Measurements from ENCODE around the gene AKAP3. TPM values are rescaled to one million over a fixed set of nuclear protein-coding genes. Genes with fewer than 3 reads are reported as not detected.

Gene AKAP3
- total RNA-seq, 2 donors from 2014 or later, result 5.2 to 5.9 TPM

DNA sequence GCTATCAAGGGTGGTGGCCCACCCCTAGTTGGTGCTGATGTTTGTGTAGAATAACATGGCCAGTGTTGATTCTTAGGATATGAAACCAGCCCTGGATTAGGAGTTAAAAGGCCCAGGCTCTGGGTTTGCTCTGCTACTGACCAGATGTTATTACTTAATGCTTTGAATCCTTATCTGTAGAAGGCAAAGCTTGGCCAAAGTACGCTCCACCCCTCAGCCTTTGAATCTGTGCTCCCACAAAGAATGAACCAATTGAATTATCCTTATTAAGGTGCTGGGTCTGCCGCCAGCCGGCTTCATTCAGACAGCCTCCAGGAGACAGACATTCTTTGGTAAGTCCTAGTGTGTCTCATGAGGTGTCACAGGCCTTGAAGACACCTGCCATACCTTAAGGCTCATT is 41.8 kb downstream of the AKAP3 start:
- no peak for DNase-seq
- intact Hi-C loops (cut with DNase I), result loop anchor here in 1 of 2 donors (5.0 to 10.0 kb wide), 2 partner anchors 40 to 148 kb away; partner anchors contain the start of genes AKAP3 and NDUFA9
- peak in 1 of 2 donors; percentile 41 for ATAC-seq

DNA sequence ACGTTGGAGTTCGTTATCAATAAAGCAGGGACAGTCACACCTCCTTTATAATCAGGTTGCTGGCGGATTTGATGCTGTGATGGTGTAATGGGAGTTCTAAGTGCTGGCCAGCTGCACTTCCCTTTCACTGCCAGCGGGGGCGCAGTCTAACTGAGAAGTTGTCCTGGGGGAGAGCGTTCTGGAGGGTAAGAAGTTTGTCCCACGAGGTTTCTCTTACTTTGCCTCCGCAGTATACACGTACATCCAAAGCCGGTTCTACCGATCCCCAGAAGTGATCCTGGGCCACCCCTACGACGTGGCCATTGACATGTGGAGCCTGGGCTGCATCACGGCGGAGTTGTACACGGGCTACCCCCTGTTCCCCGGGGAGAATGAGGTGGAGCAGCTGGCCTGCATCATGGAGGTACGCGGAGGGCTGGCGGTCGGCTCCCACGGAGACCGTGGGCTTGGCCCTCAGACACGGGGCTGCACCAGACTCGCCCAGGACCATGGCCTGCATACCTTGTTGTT is 44.1 kb downstream of the AKAP3 start:
- DNase-seq, result peak; percentile 78
- peak; percentile 94 to 95 for ATAC-seq
- intact Hi-C loops (cut with DNase I), result loop anchor here in 1 of 2 donors (5.0 to 10.0 kb wide), 2 partner anchors 43 to 150 kb away; partner anchors contain the start of genes AKAP3 and NDUFA9

DNA sequence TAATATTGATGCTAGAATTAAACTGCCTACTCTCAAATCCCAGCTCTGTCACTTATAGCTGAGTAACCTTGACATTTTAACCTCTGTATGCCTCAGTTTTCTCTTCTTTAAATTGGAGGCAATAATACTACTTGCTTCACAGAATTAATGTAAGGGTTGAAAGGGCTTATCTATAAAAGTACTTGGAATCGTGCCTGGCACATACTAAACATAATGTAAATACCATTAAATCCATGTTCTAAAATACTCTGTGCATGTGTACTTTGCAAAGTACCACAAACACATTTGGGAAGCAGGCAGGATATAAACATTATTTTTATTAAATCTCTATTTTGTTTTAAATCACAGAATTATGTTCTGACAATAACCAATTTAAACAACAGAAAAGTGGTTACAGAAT is 44.9 kb downstream of the AKAP3 start:
- DNase-seq (no peak), ATAC-seq (no peak)
- intact Hi-C loops (cut with DNase I), result loop anchor here in 1 of 2 donors (10.0 kb wide), 1 partner anchor 151 kb away; no protein-coding TSS in a partner anchor

DNA sequence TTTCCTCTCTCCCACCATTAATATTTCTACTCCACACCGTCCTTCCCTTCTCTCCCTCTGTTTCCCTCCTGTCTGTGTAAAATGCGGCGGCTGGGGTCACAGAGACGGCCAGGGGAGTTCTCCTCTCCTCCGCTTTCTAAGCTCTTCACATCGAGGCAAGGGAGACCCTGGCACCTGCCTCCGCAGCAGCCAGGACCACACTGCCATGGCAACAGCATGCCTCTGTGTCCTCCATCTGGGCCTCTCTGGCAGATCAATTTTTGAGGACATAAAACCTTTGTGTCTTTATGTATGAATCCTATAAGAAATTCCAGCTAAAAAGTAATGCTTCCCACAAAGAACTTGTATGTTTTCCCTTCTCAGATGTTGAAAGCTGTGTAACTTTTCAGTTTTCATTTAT is 45.4 kb downstream of the AKAP3 start:
- intact Hi-C loops (cut with DNase I), result loop anchor here in 1 of 2 donors (10.0 kb wide), 1 partner anchor 151 kb away; no protein-coding TSS in a partner anchor
- DNase-seq (no peak), ATAC-seq (no peak)

DNA sequence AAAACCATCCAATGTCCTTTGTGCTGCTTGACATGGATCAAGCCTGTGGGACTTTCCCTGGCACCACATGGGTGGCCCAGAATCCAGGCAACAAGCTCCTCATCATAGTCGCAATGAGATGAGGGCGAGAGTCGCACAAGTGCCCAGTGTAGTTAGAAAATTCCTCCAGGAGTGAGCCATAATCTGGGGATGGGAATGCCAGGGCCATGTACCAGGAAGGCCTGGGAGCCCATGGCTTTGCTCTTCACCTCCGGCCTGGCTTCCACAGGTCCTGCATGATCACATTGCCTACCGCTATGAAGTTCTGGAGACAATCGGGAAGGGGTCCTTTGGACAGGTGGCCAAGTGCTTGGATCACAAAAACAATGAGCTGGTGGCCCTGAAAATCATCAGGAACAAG is 53.0 kb downstream of the AKAP3 start:
- no peak for ATAC-seq
- DNase-seq, result no peak
- intact Hi-C loops (cut with DNase I), result no loop called here

DNA sequence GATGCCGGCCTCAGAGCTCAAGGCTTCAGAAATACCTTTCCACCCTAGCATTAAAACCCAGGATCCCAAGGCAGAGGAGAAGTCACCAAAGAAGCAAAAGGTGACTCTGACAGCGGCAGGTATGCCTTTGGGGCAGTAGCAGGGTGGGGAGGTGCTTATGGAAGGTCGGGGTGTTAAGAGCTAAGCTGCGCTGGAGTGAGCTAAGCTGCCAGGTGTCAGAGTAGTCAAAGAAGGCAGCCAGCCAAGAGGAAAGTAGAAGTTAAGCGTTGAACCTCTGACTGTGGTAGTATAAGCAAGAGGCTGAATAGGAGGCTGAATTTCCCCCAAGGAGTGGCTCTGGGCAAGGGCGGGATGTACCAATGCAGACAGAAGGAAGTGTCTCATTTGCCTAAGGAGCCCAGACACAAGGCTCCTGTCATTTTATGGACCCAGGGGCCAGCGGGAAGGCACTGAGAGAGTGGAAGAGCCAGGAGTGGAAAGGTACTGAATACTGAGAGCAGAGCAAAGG is 57.6 kb downstream of the AKAP3 start:
- DNase-seq (no peak), ATAC-seq (no peak)
- intact Hi-C loops (cut with DNase I), result no loop called here

DNA sequence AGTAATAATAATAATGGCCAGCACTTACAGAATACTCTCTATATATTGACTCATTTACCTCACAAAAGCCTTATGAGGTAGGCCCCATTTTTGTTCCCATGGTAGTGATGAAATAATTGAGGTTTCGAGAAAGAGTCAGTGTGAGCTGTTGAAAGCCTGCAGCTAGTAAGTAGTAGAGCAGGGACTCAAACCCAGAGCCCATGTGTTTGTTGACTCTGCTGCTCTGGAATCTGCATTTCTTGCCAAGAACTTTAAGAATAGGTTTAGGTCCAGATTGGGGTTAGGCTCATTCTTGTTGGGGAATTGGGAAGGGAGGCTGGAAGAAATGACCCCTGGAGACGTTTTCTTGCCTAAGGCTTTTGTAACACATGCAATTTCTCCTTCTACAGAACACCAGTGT is 58.9 kb downstream of the AKAP3 start:
- ATAC-seq, result no peak
- intact Hi-C loops (cut with DNase I), result no loop called here

DNA sequence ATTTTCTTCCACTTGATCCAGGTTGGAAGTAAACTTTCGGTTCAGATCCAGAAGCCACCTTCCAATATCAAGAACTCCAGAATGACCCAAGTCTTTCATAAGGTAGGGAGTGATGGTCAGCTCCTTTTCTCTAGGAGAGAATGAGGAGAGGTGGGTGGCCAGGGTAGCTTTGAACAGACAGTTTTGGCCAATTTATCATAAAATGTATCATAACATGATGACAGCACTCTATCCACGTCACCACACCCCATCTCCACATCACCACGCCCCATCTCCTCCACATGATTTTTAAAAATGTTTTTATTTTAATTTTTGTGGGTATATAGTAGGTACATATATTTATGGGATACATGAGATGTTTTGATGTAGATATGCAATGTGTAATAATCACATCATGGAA is 59.9 kb downstream of the AKAP3 start:
- intact Hi-C loops (cut with DNase I), result no loop called here
- DNase-seq (no peak), ATAC-seq (no peak)

More for the DNA sequence above, 58.9 kb downstream of the AKAP3 start:
- DNase-seq, result no peak

DNA sequence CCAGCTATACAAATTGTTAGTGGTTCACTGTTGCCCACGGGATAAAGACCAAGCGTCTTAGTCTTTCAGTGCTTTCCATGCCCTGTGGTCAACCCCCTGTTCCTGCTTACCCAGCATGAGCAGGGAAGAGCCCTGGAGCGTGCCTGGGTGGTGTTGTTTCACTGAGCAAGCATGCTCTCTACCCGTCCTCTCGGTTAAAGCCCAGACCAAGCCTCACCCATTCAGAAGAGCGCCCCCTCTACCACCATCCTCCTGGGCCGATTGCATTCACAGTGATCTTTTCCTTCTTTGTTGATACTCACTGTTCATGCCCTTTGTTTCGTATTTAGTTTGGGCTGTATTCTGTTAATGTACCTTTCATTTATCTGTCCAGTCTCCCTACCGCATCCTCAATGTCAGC is 61.7 kb downstream of the AKAP3 start:
- intact Hi-C loops (cut with DNase I), result no loop called here
- ATAC-seq (no peak), DNase-seq (no peak)

DNA sequence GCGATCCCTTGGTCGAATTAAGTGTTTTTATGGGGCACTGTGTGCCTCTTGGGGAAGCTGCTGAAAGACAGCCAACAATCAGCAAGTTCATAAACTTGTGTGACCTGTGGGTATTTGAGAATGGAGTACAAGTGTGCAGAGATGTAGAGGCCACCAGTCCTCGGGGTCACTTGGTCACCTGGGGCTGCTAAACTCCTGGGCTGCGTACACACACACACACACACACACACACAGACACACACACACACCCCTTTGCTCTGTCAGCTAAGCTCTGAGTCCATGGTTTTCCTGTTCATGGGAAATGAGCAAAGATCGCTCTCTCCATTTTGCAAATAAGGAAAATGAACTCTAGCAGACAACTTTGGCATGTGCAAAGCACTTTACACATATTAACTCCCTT is 62.4 kb downstream of the AKAP3 start:
- DNase-seq (no peak), ATAC-seq (no peak)
- intact Hi-C loops (cut with DNase I), result no loop called here

DNA sequence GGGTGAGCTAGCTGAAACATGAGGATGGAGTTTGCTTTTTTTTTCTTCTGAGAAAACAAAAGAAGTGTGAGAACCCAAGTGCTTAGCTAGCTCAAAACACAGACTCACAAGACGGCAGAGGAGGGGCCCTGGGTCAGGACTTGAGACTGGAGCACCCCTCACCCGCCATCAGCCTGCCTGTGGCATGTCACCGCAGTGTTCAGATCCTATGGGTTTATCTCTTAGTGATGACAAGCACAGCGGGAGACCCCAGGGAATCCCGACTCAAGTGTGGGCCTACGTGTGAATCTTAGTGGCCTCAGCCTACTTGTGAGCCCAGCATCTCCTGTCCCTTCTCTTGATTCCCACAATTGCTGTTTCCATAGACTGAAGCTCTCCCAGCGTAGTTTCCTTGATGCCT is 64.0 kb downstream of the AKAP3 start:
- no peak for DNase-seq
- intact Hi-C loops (cut with DNase I), result no loop called here
- no peak for ATAC-seq

DNA sequence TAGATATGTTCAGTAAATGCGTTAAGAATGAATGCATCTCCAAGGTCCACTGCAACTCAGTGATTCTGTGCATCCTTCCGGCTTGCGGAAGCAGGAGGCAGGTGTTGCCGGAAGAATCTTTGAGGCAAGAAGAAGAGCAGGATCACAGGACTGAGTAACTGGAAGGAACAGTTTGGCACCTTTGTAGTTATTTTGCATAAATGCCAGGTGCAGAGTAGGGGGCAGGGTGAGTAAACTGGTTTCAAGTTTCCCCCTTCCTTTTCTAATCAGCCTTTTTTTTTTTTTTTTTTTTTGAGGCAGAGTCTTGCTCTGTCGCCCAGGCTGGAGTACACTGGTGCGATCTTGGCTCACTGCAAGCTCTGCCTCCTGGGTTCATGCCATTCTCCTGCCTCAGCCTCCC is 64.6 kb downstream of the AKAP3 start:
- ATAC-seq (no peak), DNase-seq (no peak)
- intact Hi-C loops (cut with DNase I), result no loop called here

DNA sequence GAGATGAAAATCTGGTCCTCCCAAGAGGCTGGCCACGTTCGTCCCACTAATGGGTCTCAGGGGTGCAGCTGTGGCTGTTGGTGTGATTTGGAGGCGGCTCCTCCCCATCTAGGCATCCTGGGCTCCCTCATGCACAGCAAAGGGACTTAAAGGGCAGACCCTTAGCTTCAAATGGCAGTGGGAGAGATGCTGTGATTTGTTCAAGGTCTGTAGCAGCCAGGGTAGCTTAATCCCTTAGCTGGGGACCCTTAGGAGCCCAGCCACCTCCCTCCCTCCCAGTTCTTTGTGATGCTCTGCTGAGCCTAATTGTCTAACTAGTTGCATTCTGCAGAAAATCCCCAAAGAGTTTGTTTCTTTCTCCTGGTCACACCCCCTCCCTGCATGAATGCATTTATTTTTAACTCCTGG is 68.6 kb downstream of the AKAP3 start:
- no peak for ATAC-seq
- intact Hi-C loops (cut with DNase I), result no loop called here
- DNase-seq, result no peak

DNA sequence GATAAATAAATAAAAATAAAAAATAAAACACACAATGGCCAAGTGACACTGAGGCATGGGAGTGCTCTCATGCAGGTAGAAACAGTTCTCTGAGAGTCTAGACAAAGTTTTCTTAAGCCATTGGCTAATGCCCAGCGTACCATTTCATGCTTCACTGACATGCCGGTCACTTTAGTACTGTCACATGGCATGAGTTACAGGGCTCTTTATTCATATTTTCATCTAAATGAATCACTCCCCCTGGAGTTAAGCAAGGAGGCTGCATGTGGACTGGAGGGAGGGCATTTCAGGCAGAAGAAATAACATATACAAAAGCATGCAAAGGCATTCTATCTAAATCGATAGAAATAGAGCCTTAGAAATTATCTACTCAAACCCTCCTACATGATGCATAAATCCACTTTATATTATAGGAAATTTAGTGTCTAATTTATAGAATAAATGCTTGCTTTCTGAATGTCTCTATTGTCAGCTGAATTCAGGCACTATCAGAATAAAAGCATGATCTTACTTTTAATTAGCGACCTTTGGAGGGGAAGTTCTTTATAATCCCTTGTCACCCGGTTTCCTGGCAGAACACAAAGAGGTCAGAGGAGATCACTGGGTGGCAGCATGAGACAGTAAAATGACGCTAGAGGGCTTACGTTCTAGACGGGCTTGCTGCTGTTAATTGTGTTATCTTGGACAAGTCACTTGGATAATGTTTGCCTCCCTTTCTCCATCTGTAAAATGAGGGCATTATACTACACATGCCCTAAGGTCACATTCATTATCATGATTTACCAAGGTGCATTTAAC is 69.3 kb downstream of the AKAP3 start:
- intact Hi-C loops (cut with DNase I), result no loop called here
- DNase-seq, result no peak
- ATAC-seq, result peak in 1 of 2 donors; percentile 33

DNA sequence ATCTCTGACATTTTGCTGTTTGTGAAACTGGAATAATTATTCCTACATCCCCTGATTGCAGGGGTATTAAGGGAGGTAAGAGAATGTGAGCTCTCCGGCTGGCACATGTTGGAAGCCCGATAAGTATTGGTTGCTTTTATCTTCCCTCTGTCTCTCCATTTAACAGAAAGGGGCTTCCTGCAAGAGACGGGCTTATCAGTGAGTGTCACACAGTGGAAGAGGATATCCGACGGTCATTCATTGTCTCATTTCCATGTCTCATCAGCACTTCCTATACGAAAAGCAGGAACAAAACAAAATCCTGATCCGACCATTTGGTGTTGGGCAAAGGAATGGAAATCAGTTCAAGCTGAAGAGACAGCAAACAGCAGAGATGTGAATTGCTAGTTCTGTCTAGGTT is 76.2 kb downstream of the AKAP3 start:
- ATAC-seq (no peak), DNase-seq (no peak)
- intact Hi-C loops (cut with DNase I), result no loop called here

DNA sequence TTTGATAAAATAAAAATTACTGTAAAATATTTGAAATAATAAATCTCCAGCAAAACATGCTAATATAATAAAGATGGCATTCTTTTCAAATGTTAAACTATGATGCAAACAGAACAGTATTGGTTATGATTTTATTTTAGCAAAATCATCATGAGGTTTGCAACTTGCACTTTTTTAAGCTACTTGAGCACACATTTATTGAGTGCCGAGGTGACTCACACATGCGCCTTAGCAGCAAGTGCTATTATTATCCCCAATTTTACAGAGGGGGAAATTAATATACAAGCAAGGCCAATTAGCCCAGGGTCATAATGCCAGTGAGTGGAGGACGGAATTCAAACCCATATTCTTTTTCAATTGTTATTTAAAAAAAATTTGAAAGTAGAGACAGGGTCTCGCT is 79.6 kb downstream of the AKAP3 start:
- intact Hi-C loops (cut with DNase I), result no loop called here
- no peak for DNase-seq
- no peak for ATAC-seq

DNA sequence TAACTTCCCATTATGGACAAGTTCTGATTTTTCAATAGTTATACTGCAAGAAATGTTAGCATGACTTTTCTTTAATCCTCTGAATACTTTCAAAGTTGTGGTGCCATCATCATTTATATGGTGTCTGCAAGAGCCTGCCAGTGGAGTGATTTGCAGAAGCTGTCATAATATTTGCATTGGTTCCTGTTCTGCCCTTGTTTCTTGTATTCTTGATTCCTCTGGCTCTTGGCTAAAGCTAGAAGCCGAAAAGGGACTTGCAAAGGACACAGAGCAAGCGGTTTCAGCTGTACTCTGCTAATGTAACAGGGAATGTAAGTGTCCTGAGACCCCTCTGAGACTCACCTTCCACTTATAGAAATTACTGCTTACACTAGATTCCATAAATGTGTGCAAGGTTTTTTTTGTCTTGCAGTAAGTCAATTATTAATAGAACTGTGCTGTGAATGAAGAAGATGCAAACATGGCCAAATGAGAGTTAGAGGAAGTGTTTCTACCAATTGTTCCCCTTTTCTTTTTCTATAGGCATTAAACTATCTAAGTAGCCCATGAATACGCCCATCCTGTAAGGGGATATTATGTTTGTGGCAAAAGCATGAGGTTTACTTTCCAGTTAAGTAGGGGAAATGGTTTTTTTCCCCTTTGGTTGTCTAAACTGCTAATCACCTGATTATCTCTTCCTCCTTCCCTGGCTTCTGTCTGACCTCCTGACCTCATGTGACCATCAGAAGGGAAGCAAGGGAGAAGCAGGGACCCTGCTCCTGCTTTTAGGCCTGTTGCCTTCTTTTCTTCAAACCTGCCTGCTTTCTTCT is 81.6 kb downstream of the AKAP3 start:
- ATAC-seq, result peak; percentile 34 to 59

DNA sequence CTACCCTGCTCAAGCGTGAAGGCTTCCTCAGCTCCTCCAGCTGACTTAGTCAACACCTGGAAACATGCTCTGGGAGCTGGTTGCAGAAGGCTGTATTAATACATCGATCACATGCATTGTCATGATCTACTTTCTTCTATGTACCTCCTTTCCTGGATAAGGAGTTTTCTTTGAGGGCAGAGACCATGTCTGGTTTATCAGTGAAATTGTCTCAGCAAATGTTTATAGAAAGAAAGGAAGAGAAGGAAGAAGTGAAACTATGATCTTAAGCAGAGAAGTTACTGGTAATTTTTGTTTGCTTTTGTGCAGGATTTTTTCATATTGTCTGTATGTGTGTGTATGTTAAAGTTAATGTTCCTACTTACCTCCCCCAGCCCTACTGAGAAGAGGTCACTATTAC is 82.4 kb downstream of the AKAP3 start:
- DNase-seq (no peak), ATAC-seq (no peak)
- intact Hi-C loops (cut with DNase I), result no loop called here

More for the DNA sequence above, 81.6 kb downstream of the AKAP3 start:
- no peak for DNase-seq
- intact Hi-C loops (cut with DNase I), result no loop called here

Data from left cardiac atrium (tissue), 4 donors.